Hematopoietic multipotent progenitor cell treated with erythropoietin and hydrocortisone succinate and interleukin-3 and kit ligand, for 4 days (in vitro differentiated cells): Measurements from ENCODE around the gene RLIM.

ENCODE experiments used
- DNase-seq: peaks from one replicate; pipeline ENCODE4 v3.0.0-alpha.2; 2015

RLIM gene, protein sequence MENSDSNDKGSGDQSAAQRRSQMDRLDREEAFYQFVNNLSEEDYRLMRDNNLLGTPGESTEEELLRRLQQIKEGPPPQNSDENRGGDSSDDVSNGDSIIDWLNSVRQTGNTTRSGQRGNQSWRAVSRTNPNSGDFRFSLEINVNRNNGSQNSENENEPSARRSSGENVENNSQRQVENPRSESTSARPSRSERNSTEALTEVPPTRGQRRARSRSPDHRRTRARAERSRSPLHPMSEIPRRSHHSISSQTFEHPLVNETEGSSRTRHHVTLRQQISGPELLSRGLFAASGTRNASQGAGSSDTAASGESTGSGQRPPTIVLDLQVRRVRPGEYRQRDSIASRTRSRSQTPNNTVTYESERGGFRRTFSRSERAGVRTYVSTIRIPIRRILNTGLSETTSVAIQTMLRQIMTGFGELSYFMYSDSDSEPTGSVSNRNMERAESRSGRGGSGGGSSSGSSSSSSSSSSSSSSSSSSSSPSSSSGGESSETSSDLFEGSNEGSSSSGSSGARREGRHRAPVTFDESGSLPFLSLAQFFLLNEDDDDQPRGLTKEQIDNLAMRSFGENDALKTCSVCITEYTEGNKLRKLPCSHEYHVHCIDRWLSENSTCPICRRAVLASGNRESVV

DNA sequence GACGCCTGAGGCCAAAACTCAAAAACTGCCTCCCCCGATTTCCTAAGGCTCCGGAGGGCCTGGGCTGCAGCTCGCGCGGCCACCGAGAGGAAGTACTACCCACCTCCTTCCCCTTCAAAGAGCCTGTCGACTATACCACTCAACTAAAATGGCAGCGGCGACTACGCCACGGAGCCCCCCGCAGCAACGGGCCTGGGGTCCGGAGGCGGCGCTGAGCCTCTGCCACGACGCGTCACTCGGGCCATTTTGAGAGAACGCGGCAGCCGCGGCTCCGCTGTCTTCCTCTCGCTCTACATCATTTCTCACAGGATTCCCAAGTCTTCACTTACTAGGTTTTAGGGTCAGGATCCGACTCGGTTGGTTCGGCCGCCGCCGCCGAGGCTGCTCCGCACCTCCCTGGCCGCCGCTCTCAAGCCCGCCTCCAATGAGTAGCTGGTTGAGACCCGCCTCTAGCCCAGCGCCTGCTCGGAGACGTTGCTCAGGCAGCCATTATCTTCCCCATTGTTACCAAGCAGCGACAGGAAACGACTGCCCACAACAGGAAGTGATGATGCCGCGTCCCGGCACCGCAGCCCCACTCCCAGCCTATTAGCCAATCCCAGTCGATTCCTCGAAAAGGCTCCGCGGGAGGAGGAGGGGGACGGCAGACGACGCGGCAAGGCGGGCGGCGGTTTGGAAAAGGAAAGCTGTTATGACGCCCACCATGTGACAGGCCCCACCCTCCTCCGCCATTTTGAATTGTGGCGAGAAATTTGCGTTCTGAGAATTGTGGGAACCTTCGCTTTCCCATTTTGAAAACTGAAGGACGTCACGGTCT is at the start of gene RLIM:
RLIM (minus strand) TSS at position 532 of the 817 bp plus-strand sequence. CDS start 18,647 bp downstream, outside the sequence.
- peak; percentile 97 for DNase-seq

DNA sequence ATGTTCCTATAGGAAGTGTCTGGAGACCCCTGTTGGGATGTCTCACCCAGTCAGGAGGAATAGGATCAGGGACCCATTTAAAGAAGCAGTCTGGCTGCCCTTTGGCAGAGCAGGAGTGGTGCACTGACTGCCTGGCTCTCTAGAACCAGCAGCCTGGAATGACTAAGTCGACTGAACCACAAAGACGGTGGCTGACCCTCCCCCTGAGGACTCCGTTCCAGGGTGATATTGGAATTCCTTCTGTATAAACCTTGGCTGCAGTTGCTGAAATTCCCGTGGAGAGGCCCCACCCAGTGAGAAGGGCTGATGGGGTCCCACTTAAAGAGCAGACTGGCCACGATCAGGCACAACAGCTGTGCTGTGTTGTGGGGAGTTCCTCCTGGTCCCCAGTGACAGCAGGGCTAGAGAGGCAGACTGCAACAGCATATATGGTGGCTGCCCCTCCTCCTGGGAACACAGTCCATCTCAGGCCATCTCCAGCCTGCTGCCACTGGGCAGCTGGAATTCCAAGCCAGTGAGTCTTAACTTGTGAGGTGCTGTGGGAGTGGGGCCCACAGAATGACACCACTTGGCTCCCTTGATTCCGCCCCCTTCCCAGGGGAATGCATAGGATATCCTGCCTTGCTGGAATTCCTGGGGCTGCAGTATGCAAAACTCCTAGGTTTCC is 41.8 kb upstream of the RLIM start:
- no peak for DNase-seq

DNA sequence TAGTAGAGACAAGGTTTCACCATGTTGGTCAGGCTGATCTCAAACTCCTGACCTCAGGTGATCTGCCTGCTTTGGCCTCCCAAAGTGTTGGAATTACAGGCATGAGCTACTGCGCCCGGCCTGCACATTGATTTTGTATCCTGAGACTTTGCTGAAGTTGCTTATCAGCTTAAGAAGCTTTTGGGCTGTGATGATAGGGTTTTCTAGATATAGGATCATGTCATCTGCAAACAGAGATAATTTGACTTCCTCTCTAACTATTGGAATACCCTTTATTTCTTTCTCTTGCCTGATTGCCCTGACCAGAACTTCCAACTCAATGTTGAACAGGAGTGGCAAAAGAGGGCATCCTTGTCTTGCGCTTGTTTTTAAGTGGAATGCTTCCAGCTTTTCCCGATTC is 40.5 kb upstream of the RLIM start:
- peak; percentile 22 for DNase-seq

DNA sequence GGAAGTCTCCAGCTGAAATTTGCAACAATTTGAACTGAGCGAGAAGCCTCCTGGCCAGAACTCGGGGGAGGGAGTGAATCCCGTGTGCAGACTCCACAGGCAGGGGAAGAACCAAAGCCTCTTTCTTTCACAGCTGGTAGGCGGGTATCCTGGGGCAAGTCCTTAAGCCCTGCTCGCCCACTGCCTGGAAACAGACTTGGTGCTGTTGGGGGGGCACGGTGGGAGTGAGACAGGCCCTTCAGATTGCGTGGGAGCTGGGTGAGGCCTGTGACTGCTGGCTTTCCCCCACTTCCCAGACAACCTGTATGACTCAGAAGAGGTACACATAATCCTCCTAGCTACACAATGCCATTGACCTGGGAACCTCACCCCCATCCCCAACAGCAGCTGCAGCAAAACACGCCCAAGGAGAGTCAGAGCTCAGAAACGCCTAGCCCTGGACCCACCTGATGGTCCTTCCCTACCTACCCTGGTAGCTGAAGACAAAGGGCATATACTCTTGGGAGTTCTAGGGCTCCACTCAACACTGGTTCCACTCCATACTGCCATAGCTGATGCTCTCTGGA is 22.4 kb upstream of the RLIM start:
- no peak for DNase-seq

DNA sequence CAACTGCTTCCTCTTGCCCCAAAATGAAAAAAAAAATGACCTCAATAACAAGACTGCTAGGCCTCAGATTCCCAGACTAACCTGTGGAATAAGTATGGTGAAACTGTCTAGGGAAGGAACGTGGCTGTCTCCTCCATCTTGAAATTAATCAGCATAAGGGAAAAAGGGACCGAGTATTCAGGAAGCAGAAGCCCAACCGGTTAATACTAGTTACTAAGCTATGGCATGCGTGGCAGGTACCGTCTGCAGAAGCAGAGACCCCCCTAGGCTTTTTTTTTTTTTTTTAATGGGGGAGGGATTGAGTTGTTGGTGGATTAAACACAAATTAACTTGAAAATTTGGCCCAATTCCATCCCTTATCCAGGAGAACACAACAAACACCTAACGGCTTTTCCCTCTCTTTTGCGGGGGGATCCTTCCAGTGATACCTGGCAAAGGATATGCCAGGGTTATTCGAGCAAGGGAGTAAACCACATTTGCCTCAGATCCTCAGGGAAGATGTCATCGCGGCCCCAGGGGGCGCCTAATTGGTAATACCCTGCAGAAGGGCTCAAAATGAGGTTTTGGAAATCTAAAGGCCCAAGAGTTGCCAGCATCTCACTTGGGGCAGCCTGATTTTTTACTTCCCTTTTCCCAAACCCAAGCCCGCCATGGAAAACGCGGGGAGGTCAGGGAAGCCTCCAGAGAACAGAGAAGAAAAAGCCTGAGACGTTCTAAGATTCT is 893 bp downstream of the RLIM start:
- DNase-seq = peak; percentile 68

DNA sequence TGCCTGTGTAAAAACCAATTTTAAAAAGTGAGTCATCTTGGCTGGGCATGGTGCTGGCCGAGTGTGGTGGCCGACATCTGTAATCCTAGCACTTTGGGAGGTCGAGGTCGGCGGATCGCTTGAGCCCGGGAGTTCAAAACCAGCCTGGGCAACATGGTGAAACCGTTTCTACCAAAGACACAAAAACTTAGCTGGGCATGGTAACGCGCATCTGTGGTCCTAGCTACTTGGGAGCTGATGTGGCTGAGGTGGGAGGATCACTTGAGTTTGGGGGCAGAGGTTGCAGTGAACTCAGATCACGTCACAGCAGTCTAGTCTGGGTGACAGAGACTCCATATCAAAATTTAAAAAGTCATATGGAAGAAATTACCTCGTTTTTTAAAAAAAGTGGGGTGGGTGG is 7.6 kb downstream of the RLIM start:
- no peak for DNase-seq

DNA sequence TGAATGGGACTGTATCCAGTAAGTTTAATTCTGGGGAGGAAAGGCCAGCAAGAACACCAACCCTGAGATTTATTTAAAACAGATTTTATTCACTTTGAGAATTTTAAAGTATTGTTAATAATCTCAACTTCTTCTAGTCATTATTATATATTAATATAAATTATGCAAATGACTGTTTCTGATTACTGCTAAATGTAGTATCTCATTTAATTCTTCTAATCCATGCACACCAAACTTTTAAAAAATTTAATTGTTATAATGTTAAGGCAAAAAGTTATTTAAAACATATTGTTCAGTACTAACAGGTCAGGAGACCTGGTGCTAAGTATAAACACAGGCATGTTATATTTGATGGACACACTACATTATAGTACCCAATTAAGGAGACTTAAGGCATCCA is 8.1 kb downstream of the RLIM start:
- DNase-seq = no peak

DNA sequence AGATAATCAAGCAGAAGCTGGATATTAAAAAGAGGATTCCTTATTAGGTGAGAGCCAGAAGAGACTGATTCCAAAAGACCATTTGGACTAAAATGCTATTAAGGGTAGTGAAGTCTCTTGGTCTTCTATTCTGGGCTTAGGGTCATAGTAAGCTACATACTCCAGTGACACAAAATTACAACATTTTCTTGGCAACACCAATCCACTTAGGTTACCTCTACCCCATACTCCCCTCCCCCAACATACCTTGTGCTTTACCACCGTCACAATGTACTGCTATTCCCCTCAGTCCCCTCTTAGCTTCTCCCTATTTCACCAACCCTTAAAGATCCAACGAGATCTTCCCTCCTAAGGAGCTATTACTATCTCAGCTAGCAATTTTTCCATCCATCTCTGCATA is 11.4 kb downstream of the RLIM start:
- no peak for DNase-seq

DNA sequence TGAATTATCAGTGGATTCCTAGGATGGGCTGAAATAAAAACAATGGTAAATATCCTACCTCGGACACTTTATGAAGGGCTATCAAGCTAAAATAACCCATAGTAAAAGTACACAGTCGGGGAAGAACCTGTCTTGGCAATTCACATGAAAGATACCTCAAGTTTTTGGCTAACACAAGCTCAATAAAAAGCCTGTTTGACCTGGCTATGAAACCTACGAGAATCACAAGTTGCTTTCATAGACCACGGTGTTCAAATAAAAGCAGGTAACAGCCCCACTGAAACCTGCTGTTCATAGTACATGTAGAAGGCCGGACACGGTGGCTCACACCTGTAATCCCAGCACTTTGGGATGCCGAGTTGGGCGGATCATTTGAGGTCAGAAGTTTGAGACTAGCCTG is 12.3 kb downstream of the RLIM start:
- DNase-seq = no peak

DNA sequence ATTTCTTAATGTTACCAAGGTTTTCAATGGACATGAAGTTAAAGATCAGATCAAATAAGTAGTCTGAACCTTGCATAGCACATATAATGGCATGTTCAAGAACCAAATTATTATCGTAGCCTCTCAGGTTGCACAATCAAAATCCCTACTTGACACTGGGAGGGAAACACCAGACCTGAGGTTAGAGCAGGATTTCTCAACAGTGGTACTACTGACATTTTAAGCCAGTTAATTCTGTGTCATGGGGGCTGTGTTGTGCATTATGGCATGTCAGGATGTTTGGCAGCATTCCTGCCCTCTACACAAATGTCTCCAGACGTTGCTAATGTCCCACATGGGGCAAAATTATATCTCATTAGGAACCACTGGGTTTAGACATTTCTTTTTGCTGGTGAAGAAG is 20.8 kb downstream of the RLIM start:
- DNase-seq = peak; percentile 22

DNA sequence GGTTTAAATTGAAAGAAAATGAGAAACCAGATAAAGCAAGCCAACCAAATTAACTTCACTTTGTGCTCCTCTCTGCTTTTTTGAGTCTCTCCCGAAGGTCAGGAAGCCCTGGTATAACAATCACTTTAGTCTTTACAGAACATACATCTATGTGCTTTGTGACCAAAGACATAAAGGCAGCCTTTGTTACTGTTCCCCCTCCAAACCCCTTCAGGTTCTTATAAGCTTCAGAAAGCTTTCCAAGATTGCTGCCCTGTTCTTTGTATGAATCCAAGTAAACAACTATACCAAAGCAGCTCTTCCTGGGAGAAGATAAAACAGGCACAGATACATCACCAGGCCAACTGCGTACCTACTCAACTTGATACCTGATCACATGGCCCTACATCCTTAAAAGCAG is 28.7 kb downstream of the RLIM start:
- no peak for DNase-seq

DNA sequence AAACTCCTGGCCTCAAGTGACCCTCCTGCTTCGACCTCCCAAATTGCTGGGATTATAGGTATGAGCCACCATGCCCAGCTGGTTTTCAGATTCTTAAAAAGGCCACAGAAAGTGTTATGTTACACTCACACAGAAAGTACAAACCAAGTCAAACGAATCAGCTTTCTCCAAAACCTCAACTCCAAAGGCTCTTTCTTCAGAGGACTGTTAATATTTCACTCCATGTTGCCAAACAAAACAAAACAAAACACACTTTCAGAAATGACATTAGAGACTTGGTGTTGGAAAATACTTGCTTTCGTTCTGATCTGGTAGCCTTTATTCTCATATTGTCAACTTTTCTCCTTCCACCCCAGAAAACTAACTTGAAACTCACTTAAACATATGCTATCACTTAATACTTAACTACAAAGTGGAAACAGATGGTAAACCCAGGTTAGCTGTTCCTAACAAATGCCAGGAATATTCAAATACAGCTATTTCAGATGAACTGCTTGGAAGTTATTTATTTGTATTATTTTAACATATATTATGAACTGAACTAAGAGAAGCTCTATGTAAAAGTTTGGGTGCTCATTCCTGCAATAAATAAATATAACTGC is 34.7 kb downstream of the RLIM start:
- DNase-seq = no peak

DNA sequence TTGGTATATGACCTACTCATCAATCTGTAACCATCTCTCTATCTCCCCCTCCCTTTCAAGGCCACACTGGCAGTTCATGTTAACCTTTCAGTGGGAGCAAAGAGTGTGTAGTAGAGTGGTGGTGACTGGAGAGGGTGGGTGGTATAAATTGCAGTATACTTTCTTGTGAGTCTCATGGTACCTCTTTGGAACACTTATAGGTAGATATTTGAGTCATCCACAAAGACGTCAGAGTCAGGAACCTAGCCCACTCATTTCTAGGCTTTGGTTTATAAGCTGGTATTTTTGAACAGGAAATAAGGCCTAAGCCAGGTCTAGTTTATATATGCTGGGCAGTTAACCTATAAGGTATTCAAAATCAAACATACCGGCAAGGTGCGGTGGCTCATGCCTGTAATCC is 36.3 kb downstream of the RLIM start:
- DNase-seq = no peak

DNA sequence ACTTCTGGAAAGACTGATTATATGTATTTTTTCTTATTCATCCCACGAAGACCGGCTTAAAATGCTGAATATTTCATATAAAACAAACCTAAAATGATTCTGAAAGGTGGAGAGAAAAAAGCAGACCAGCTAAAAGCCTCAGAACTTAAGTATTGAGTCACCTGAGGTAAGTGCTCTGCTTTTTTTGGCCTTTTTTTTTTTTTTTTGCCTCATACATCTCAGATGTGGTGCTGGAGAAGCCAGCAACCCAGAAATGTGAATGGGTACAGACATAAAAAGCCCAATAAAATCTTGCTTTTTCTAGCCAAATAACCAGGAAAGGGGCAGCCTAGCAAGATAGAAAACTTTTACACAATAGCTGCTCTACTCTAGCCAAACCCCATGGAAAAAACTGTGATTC is 57.0 kb downstream of the RLIM start:
- no peak for DNase-seq

DNA sequence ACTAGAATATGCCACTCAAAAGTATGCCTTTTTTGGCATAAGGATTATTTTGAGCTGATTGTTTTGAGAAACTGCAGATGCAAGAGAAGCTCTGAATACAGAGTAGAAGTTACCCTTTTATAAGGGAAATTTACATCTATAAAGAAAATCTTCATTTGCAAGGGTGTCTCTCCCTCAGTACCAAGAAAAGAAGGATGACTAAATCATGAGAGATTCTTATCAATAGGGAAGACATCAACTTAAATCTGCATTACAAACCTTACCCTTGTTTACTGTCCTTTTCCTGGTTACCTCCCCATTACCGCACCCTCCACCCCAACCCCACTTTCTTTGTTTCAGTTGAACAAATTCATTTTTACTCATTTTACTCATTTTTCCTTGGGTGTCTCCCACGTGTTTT is 62.5 kb downstream of the RLIM start:
- no peak for DNase-seq

DNA sequence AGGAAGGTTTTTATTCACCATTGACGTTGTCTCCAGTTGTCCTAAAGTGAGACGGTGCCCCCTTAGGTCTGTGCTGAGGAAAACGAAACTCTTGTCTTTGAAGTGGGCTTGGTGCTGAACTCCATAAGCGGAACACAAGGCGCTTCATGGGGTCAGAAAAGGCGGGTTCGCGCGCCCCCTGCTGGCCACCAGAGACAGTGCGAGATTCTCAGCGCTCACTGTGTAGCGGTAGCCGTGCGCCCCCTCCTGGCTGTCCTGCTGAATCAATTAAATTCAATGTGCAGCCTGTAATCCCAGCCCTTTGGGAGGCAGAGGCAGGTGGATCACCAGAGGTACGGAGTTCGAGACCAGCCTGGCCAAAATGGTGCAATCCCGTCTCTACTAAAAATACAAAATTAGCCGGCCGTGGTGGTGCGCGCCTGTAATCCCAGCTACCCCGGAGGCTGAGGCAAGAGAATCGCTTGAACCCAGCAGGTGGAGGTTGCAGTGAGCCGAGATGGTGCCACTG is 64.1 kb downstream of the RLIM start:
- peak; percentile 84 for DNase-seq

DNA sequence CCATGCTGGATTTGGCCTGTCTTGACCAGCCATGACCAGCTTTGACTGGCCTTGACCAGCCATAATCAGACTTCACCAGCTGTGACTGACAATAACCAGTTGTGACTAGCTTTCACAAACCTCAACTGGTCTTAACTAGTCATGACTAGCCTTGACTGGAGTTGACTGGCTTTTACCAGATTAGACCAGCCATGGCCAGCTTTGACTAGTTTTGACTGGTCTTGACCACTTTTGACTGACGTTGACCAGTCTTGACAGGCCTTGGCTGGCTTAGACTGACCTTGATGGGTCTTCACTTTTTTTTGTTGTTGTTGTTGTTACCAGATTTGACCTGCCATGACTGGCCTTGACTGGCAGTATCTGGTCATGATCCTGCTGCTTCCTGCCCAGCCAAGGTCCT is 67.4 kb downstream of the RLIM start:
- DNase-seq = no peak

DNA sequence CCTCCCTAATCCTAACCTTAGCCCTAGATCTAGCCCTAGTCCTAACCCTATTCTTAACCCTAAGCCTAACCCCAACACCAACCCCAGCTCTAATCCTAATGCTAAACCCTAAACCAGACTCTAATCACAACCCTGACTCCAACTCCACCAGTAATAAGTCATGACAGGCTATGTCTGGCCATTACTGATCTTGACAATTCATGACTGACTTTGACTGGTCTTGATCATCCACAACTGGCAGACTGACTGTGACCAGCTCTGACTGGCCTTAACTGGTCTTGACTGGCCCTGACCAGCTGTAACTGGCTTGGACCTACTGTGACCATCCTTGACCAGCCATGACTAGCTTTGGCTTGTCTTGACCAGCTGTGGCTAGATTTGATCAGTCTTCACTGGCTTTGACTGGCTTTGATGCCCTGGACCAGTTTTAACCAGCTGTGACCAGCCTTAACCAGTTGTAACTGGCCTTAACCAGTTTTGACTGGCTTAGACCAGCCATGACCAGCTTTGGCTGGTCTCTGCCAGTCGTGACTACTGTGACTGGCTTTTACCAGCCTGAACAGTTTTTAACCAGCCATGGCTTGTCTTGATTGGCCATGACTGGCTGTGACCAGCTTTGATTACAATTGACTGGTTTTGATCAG is 68.4 kb downstream of the RLIM start:
- no peak for DNase-seq

DNA sequence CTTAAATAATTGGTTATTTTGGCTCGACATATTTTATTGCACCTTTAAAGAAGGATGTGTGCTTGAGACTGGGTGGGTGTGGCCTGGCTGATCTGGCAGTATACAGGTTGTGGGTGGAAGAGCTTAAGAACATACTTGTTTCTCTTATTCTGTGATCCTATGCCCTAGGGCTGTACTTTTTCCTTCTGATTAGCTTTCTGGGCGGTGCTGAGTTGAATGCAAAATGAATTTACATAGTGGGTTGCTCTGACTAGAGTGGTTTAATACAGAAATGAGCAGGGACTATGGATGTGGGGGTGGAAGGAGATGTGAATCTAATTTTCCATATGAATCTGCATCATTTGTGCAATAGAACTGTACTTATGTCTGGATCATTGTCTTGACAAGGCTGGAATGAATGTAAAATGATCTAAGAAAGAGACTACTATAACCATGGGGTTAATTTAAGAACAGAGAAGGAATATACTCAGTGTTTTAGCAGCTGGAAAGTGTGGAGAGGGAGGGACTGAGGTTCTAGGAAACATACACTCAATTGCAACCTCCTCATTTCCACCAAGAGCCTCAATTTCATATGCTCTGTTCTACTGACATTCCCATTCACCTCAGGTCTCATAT is 73.7 kb downstream of the RLIM start:
- DNase-seq = no peak

DNA sequence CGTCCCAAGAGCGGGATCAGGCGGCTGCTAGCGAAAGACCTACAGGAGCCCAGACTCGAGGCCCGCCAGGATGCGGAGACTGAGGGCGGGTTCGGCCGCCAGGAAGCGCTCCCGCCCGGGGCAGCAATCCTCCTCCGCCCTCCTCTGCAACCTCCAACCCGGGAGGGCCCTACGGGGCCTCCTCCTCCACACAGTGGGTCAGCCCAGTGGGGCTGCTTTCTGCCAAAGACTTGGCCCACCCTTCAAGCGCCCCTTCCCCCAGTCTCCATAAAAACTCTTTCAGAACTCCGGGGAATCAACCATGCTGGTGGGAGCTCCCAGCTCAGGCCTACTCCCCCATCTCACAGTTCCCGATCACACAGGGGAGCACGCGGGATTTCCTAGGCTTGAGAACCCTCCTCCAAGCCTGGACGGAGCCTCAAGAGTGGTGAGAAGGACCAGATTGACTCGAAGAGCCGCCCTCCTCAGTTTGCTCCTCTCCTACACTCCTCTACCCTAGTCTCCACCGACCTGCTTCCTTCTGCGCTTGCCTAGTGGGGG is 77.5 kb downstream of the RLIM start:
- DNase-seq = peak; percentile 3
